Small intestine (tissue), 16 donors: Measurements from ENCODE around the gene LRRC42. TPM values are rescaled to one million over a fixed set of nuclear protein-coding genes. Genes with fewer than 3 reads are reported as not detected.

ENCODE experiments used
- DNase-seq, 2 donors: peaks; one replicate each; pipeline versions ENCODE4 v3.0.0 to v3.0.0-alpha.2; 2013
- FAIRE-seq: peaks from 2 replicates; lab custom pipeline; 2012; peaks lifted over from hg19 to GRCh38; lab: Jason Lieb, UNC
- H3K27ac ChIP-seq, 3 donors: one replicate each; pipeline ENCODE4 v1.5.1; 2013; ENCODE audit warnings: low read length in 2 of 3, mild to moderate bottlenecking in 2 of 3, control low read depth in 1 of 3, inconsistent platforms in 1 of 3, low read depth in 1 of 3, moderate library complexity in 1 of 3
- H3K27me3 ChIP-seq, 3 donors: one replicate each; pipeline ENCODE4 v1.6.1; 2013; ENCODE audit warnings: low read length in 3 of 3, inconsistent platforms in 1 of 3; ENCODE audit not compliant: control insufficient read depth in 3 of 3, insufficient read depth in 3 of 3
- H3K36me3 ChIP-seq, 3 donors: one replicate each; pipeline ENCODE4 v1.6.1; 2013; ENCODE audit warnings: low read length in 3 of 3, inconsistent platforms in 1 of 3, low read depth in 1 of 3, mild to moderate bottlenecking in 1 of 3, moderate library complexity in 1 of 3; ENCODE audit not compliant: control insufficient read depth in 3 of 3, insufficient read depth in 2 of 3
- H3K4me1 ChIP-seq, 3 donors: one replicate each; pipeline ENCODE4 v1.6.1; 2013; ENCODE audit warnings: low read length in 2 of 3, inconsistent platforms in 1 of 3, low read depth in 1 of 3, mild to moderate bottlenecking in 1 of 3, moderate library complexity in 1 of 3; ENCODE audit not compliant: control insufficient read depth in 3 of 3, insufficient read depth in 2 of 3
- H3K4me3 ChIP-seq, 3 donors: one replicate each; pipeline ENCODE4 v1.5.1; 2013; ENCODE audit warnings: low read length in 3 of 3, control low read depth in 1 of 3, inconsistent platforms in 1 of 3, low read depth in 1 of 3, mild to moderate bottlenecking in 1 of 3, moderate library complexity in 1 of 3
- H3K9me3 ChIP-seq, 2 donors: one replicate each; pipeline ENCODE4 v1.6.1; 2013; ENCODE audit warnings: low read depth in 1 of 2, low read length in 1 of 2; ENCODE audit not compliant: control insufficient read depth in 2 of 2, insufficient read depth in 1 of 2
- WGBS, 3 donors: extraction: QIAGEN DNeasy Blood & Tissue Kit; methylation state at CpG; one replicate each; pipeline ENCODE4 v1.1.7; 2013; 5-methylcytosine and 5-hydroxymethylcytosine counted together
- long read RNA-seq, 10 donors: transcript quantifications; one replicate each; lab custom pipeline, GENCODE V29; 2026
- polyA plus RNA-seq, 4 donors: library from polyadenylated mRNA; stranded (reverse) in 3 of 4; unstranded in 1 of 4; fragments of 200-250 nt in 3 of 4; fragments of 120-200 nt in 1 of 4; gene quantifications; one replicate each; pipeline versions ENCODE4 v1.2.1 to v1.2.3, GENCODE V29; 2013
- donor health status: healthy with polysubstance abuse.
- donor health status: control.
- donor health status: control.
- donor health status: Bipolar disorder and iron deficiency.
- donor health status: healthy.

LRRC42 gene
- 10 to 100 TPM; 11.2 to 29.7 (median 18.9) TPM for polyA plus RNA-seq
- long read RNA-seq, donor 1, result 0 reads
- long read RNA-seq, donor 2, transcript LRRC42-205 (3 exons, 611 nt), result major isoform, 5 of 14 reads
- long read RNA-seq, donor 2, transcript LRRC42-203 (9 exons, 2,037 nt), result major isoform, 5 of 14 reads
- long read RNA-seq, donor 2, partial matches to known transcripts, result 0 of 14 reads
- long read RNA-seq, donor 2, other reads (novel, unspliced or antisense), result 0 of 14 reads
- long read RNA-seq, donor 3, transcript LRRC42-205 (3 exons, 611 nt), result major isoform, 11 of 71 reads
- long read RNA-seq, donor 3, partial matches to known transcripts, result 25 of 71 reads
- long read RNA-seq, donor 3, other reads (novel, unspliced or antisense), result 32 of 71 reads
- long read RNA-seq, donor 4, result 0 reads
- long read RNA-seq, donor 5, partial matches to known transcripts, result 0 of 4 reads
- long read RNA-seq, donor 5, other reads (novel, unspliced or antisense), result 0 of 4 reads
- long read RNA-seq, donor 6, partial matches to known transcripts, result 0 of 6 reads
- long read RNA-seq, donor 6, other reads (novel, unspliced or antisense), result 0 of 6 reads
- long read RNA-seq, donor 7, result 0 reads
- long read RNA-seq, donor 8, partial matches to known transcripts, result 0 of 3 reads
- long read RNA-seq, donor 8, other reads (novel, unspliced or antisense), result 0 of 3 reads
- long read RNA-seq, donor 9, partial matches to known transcripts, result 0 of 2 reads
- long read RNA-seq, donor 9, other reads (novel, unspliced or antisense), result 0 of 2 reads
- long read RNA-seq, donor 10, transcript LRRC42-205 (3 exons, 611 nt), result major isoform, 6 of 115 reads
- long read RNA-seq, donor 10, transcript LRRC42-201 (8 exons, 1,727 nt), result minor isoform, 5 of 115 reads
- long read RNA-seq, donor 10, partial matches to known transcripts, result 53 of 115 reads
- long read RNA-seq, donor 10, other reads (novel, unspliced or antisense), result 48 of 115 reads

GRCh38 chr1:53946252-53947171 lies at the start of gene LRRC42:
TSS of gene LRRC42 (plus strand) at chr1:53946350. CDS start at chr1:53952000, 5,650 bp downstream.
- DNase-seq (peak in 1 of 2 donors; percentile 85), FAIRE-seq (no peak)
- Histone ChIP-seq H3K27ac (peak within 1 kb of the TSS; percentile 78 to 97 (median 93)), H3K9me3 (no peaks in the 10 kb centered on the region), H3K4me3 (peak within 1 kb of the TSS; percentile 67 to 91 (median 82)), H3K36me3 (peaks cover 0 to 6% (median 0%) of the 10 kb centered on the region in 3 donors), H3K4me1 (peaks cover 4 to 23% (median 12%) of the 10 kb centered on the region in 3 donors), H3K27me3 (no peaks in the 10 kb centered on the region)
- 1 to 2% (median 2%) methylated on average over 29 to 58 of the region's 58 CpGs for WGBS, 3 donors

GRCh38 chr1:53896635-53897229 lies 49.4 kb upstream of the LRRC42 start:
- Histone ChIP-seq H3K9me3 (no peaks in the 10 kb centered on the region), H3K36me3 (no peaks in the 10 kb centered on the region), H3K27me3 (no peaks in the 10 kb centered on the region), H3K27ac (no peak overlapping the region), H3K4me3 (no peak overlapping the region), H3K4me1 (peaks cover 0 to 2% (median 1%) of the 10 kb centered on the region in 3 donors)
- WGBS, 3 donors, result 68 to 92% (median 81%) methylated on average over 2 of the region's 2 CpGs
- FAIRE-seq (no peak), DNase-seq (no peak)

- FAIRE-seq, result no peak
These were observed 46.9 kb upstream of the LRRC42 start for GRCh38 chr1:53899206-53899628.

GRCh38 chr1:53899708-53900107 lies 46.4 kb upstream of the LRRC42 start:
- peaks cover 0 to 2% (median 0%) of the 10 kb centered on the region in 3 donors for H3K4me1 ChIP-seq
- H3K27ac ChIP-seq, result no peak overlapping the region

More at GRCh38 chr1:53899206-53899628, 46.9 kb upstream of the LRRC42 start:
- H3K36me3 ChIP-seq, result no peaks in the 10 kb centered on the region
- peaks cover 0 to 2% (median 0%) of the 10 kb centered on the region in 3 donors for H3K4me1 ChIP-seq
- H3K9me3 ChIP-seq, result no peaks in the 10 kb centered on the region
- no peak for DNase-seq
- no peak overlapping the region for H3K27ac ChIP-seq
- WGBS, 3 donors, result 2 to 18% (median 15%) methylated on average over 2 of the region's 2 CpGs
- no peak overlapping the region for H3K4me3 ChIP-seq
- H3K27me3 ChIP-seq, result no peaks in the 10 kb centered on the region

GRCh38 chr1:53902235-53903138 lies 43.7 kb upstream of the LRRC42 start:
- WGBS, 3 donors, result 76 to 85% (median 83%) methylated on average over 7 of the region's 7 CpGs
- Histone ChIP-seq H3K36me3 (no peaks in the 10 kb centered on the region), H3K4me1 (peaks cover 0 to 2% (median 0%) of the 10 kb centered on the region in 3 donors), H3K4me3 (no peak overlapping the region), H3K27ac (no peak overlapping the region), H3K9me3 (no peaks in the 10 kb centered on the region), H3K27me3 (no peaks in the 10 kb centered on the region)
- FAIRE-seq, result no peak
- no peak for DNase-seq

More at GRCh38 chr1:53899708-53900107, 46.4 kb upstream of the LRRC42 start:
- DNase-seq (no peak), FAIRE-seq (no peak)
- no peaks in the 10 kb centered on the region for H3K27me3 ChIP-seq
- 76 to 81% (median 80%) methylated on average over 3 of the region's 3 CpGs for WGBS, 3 donors
- H3K9me3 ChIP-seq, result no peaks in the 10 kb centered on the region
- no peak overlapping the region for H3K4me3 ChIP-seq
- no peaks in the 10 kb centered on the region for H3K36me3 ChIP-seq

- H3K27ac ChIP-seq, result no peak overlapping the region
- no peak overlapping the region for H3K4me3 ChIP-seq
- no peaks in the 10 kb centered on the region for H3K27me3 ChIP-seq
- H3K9me3 ChIP-seq, result no peaks in the 10 kb centered on the region
- peaks cover 0 to 12% (median 0%) of the 10 kb centered on the region in 3 donors for H3K4me1 ChIP-seq
- 94 to 97% (median 95%) methylated on average over 8 of the region's 8 CpGs for WGBS, 3 donors
- FAIRE-seq (no peak), DNase-seq (no peak)
- H3K36me3 ChIP-seq, result no peaks in the 10 kb centered on the region
These were observed 40.6 kb upstream of the LRRC42 start for GRCh38 chr1:53905509-53905908.

- H3K27me3 ChIP-seq, result no peaks in the 10 kb centered on the region
- H3K4me1 ChIP-seq, result peaks cover 0 to 15% (median 0%) of the 10 kb centered on the region in 3 donors
- DNase-seq (no peak), FAIRE-seq (no peak)
- H3K27ac ChIP-seq, result no peak overlapping the region
- 94 to 96% (median 94%) methylated on average over 4 of the region's 4 CpGs for WGBS, 3 donors
- no peaks in the 10 kb centered on the region for H3K36me3 ChIP-seq
- H3K4me3 ChIP-seq, result no peak overlapping the region
- no peaks in the 10 kb centered on the region for H3K9me3 ChIP-seq
These were observed 40.0 kb upstream of the LRRC42 start for GRCh38 chr1:53906121-53906520.
